HEK293 (cell line): ENCODE results near the gene PRPF38A.

Experiments used
- CTCF ChIP-seq: fragments of 450-650 bp; formaldehyde crosslinking; IDR thresholded peaks from 2 replicates; pipeline ENCODE4 v1.5.1; 2016; ENCODE audit warnings: missing biosample characterization, missing genetic modification characterization
- SALL2 ChIP-seq: fragments of 450-650 bp; formaldehyde crosslinking; IDR thresholded peaks from 2 replicates; pipeline ENCODE4 v1.5.0; 2017; ENCODE audit warnings: missing biosample characterization, mild to moderate bottlenecking, missing genetic modification characterization, borderline replicate concordance
- ZBTB1 ChIP-seq: fragments of 450-650 bp; formaldehyde crosslinking; IDR thresholded peaks from 2 replicates; pipeline ENCODE4 v1.5.1; 2016; ENCODE audit warnings: missing biosample characterization, missing genetic modification characterization
- ZNF16 ChIP-seq: fragments of 450-650 bp; formaldehyde crosslinking; IDR thresholded peaks from 2 replicates; pipeline ENCODE4 v1.5.1; 2016; ENCODE audit warnings: low read depth, missing biosample characterization, missing genetic modification characterization
- ZNF18 ChIP-seq: fragments of 450-650 bp; formaldehyde crosslinking; IDR thresholded peaks from 2 replicates; pipeline ENCODE4 v1.5.1; 2016; ENCODE audit warnings: missing biosample characterization, missing genetic modification characterization
- ZNF366 ChIP-seq: fragments of 450-650 bp; formaldehyde crosslinking; conservative IDR thresholded peaks from 2 replicates; pipeline ENCODE4 v1.5.1; 2016; ENCODE audit warnings: missing biosample characterization, missing genetic modification characterization
- ZNF639 ChIP-seq: fragments of 450-650 bp; formaldehyde crosslinking; IDR thresholded peaks from 2 replicates; pipeline ENCODE4 v1.5.1; 2016; ENCODE audit warnings: missing biosample characterization, missing genetic modification characterization
- ZNF768 ChIP-seq: fragments of 450-650 bp; formaldehyde crosslinking; IDR thresholded peaks from 2 replicates; pipeline ENCODE4 v1.5.1; 2018; ENCODE audit warnings: missing biosample characterization, mild to moderate bottlenecking, missing genetic modification characterization
- ZSCAN4 ChIP-seq: fragments of 450-650 bp; formaldehyde crosslinking; IDR thresholded peaks from 2 replicates; pipeline ENCODE4 v1.5.1; 2017; ENCODE audit warnings: missing biosample characterization, missing genetic modification characterization

GRCh38 chr1:52359676-52360594 lies 44.5 kb upstream of the PRPF38A start:
- TF ChIP-seq CTCF (tag by site-specific recombination) (no peak), ZNF366 (tag by site-specific recombination) (no peak), SALL2 (tag by site-specific recombination) (no peak), ZNF639 (tag by site-specific recombination) (no peak), ZSCAN4 (tag by site-specific recombination) (no peak), ZBTB1 (tag by site-specific recombination) (no peak), ZNF18 (tag by site-specific recombination) (no peak), ZNF768 (tag by site-specific recombination) (no peak), ZNF16 (tag by site-specific recombination) (no peak)
